ENCODE data around the gene LCN15. TPM values are rescaled to one million over a fixed set of nuclear protein-coding genes. Genes with fewer than 3 reads are reported as not detected.
A peak's percentile ranks its signal among the peaks of the same experiment; 100 is the strongest.
"Not testable (repeated sequence)": the region's sequence is repeated elsewhere in the genome, so short reads cannot be mapped to it uniquely, and the experiment has no call there.

Gene LCN15
- polyA plus RNA-seq, 4 donors: 0.46 to 38.5 (median 8.8) TPM

GRCh38 chr9:136774416-136775045 lies 10.2 kb upstream of the LCN15 start:
- no peak overlapping the region for H3K27ac ChIP-seq (ENCODE audit: low read depth in 1 of 3, low read length in 2 of 3)
- H3K36me3 ChIP-seq (ENCODE audit: control insufficient read depth in 3 of 3, insufficient read depth in 2 of 3, low read depth in 1 of 3, low read length in 3 of 3): no peaks in the 10 kb centered on the region
- peaks cover 1 to 22% of the 10 kb centered on the region in 2 donors for H3K9me3 ChIP-seq (ENCODE audit: control insufficient read depth in 2 of 2, insufficient read depth in 1 of 2, low read depth in 1 of 2, low read length in 1 of 2)
- H3K4me3 ChIP-seq (ENCODE audit: low read depth in 1 of 3, low read length in 3 of 3): no peak overlapping the region
- H3K27me3 ChIP-seq (ENCODE audit: control insufficient read depth in 3 of 3, insufficient read depth in 3 of 3, low read length in 3 of 3): no peaks in the 10 kb centered on the region
- WGBS, 3 donors: 88 to 94% (median 89%) methylated on average over 12 of the region's 12 CpGs
- H3K4me1 ChIP-seq (ENCODE audit: control insufficient read depth in 3 of 3, insufficient read depth in 2 of 3, low read depth in 1 of 3, low read length in 2 of 3): peaks cover 0 to 27% (median 0%) of the 10 kb centered on the region in 3 donors
- DNase-seq: no peak
- FAIRE-seq: no peak

GRCh38 chr9:136773386-136774044 lies 9.2 kb upstream of the LCN15 start:
- no peak overlapping the region for H3K4me3 ChIP-seq (ENCODE audit: low read depth in 1 of 3, low read length in 3 of 3)
- no peaks in the 10 kb centered on the region for H3K36me3 ChIP-seq (ENCODE audit: control insufficient read depth in 3 of 3, insufficient read depth in 2 of 3, low read depth in 1 of 3, low read length in 3 of 3)
- H3K27me3 ChIP-seq (ENCODE audit: control insufficient read depth in 3 of 3, insufficient read depth in 3 of 3, low read length in 3 of 3): no peaks in the 10 kb centered on the region
- 76 to 86% (median 84%) methylated on average over 7 of the region's 7 CpGs for WGBS, 3 donors
- H3K4me1 ChIP-seq (ENCODE audit: control insufficient read depth in 3 of 3, insufficient read depth in 2 of 3, low read depth in 1 of 3, low read length in 2 of 3): peaks cover 0 to 24% (median 0%) of the 10 kb centered on the region in 3 donors
- no peak for FAIRE-seq
- peaks cover 1 to 22% of the 10 kb centered on the region in 2 donors for H3K9me3 ChIP-seq (ENCODE audit: control insufficient read depth in 2 of 2, insufficient read depth in 1 of 2, low read depth in 1 of 2, low read length in 1 of 2)
- DNase-seq: no peak
- no peak overlapping the region for H3K27ac ChIP-seq (ENCODE audit: low read depth in 1 of 3, low read length in 2 of 3)

- H3K4me3 ChIP-seq (ENCODE audit: low read depth in 1 of 3, low read length in 3 of 3): no peak overlapping the region
- DNase-seq (no peak), FAIRE-seq (no peak)
- H3K9me3 ChIP-seq (ENCODE audit: control insufficient read depth in 2 of 2, insufficient read depth in 1 of 2, low read depth in 1 of 2, low read length in 1 of 2): peaks cover 1 to 26% of the 10 kb centered on the region in 2 donors
- no peaks in the 10 kb centered on the region for H3K27me3 ChIP-seq (ENCODE audit: control insufficient read depth in 3 of 3, insufficient read depth in 3 of 3, low read length in 3 of 3)
- no peak overlapping the region for H3K27ac ChIP-seq (ENCODE audit: low read depth in 1 of 3, low read length in 2 of 3)
- H3K36me3 ChIP-seq (ENCODE audit: control insufficient read depth in 3 of 3, insufficient read depth in 2 of 3, low read depth in 1 of 3, low read length in 3 of 3): no peaks in the 10 kb centered on the region
- peaks cover 0 to 10% (median 0%) of the 10 kb centered on the region in 3 donors for H3K4me1 ChIP-seq (ENCODE audit: control insufficient read depth in 3 of 3, insufficient read depth in 2 of 3, low read depth in 1 of 3, low read length in 2 of 3)
- 74 to 77% (median 74%) methylated on average over 3 of the region's 3 CpGs for WGBS, 3 donors
Measured at GRCh38 chr9:136771907-136772415, 7.6 kb upstream of the LCN15 start.

- H3K27ac ChIP-seq (ENCODE audit: low read depth in 1 of 3, low read length in 2 of 3): no peak overlapping the region
- FAIRE-seq (no peak), DNase-seq (peak in 1 of 2 donors; percentile 47)
- peaks cover 1 to 28% of the 10 kb centered on the region in 2 donors for H3K9me3 ChIP-seq (ENCODE audit: control insufficient read depth in 2 of 2, insufficient read depth in 1 of 2, low read depth in 1 of 2, low read length in 1 of 2)
- no peaks in the 10 kb centered on the region for H3K27me3 ChIP-seq (ENCODE audit: control insufficient read depth in 3 of 3, insufficient read depth in 3 of 3, low read length in 3 of 3)
- no peaks in the 10 kb centered on the region for H3K36me3 ChIP-seq (ENCODE audit: control insufficient read depth in 3 of 3, insufficient read depth in 2 of 3, low read depth in 1 of 3, low read length in 3 of 3)
- H3K4me1 ChIP-seq (ENCODE audit: control insufficient read depth in 3 of 3, insufficient read depth in 2 of 3, low read depth in 1 of 3, low read length in 2 of 3): peaks cover 0 to 8% (median 0%) of the 10 kb centered on the region in 3 donors
- 6 to 12% (median 10%) methylated on average over 11 to 16 of the region's 16 CpGs for WGBS, 3 donors
- H3K4me3 ChIP-seq (ENCODE audit: low read depth in 1 of 3, low read length in 3 of 3): no peak overlapping the region
Measured at GRCh38 chr9:136769710-136770191, 5.4 kb upstream of the LCN15 start.

GRCh38 chr9:136766410-136767120 lies 2.2 kb upstream of the LCN15 start:
- FAIRE-seq; H3K27ac ChIP-seq (ENCODE audit: low read depth in 1 of 3, low read length in 2 of 3): not testable (repeated sequence)

GRCh38 chr9:136765745-136766409 lies 1.6 kb upstream of the LCN15 start:
- H3K4me3 ChIP-seq (ENCODE audit: low read depth in 1 of 3, low read length in 3 of 3); H3K27me3 ChIP-seq (ENCODE audit: control insufficient read depth in 3 of 3, insufficient read depth in 3 of 3, low read length in 3 of 3); DNase-seq; FAIRE-seq; H3K36me3 ChIP-seq (ENCODE audit: control insufficient read depth in 3 of 3, insufficient read depth in 2 of 3, low read depth in 1 of 3, low read length in 3 of 3): not testable (repeated sequence)
- Histone ChIP-seq H3K4me1 (ENCODE audit: control insufficient read depth in 3 of 3, insufficient read depth in 2 of 3, low read depth in 1 of 3, low read length in 2 of 3) (peaks cover 0 to 20% (median 0%) of the 10 kb centered on the region in 3 donors), H3K27ac (ENCODE audit: low read depth in 1 of 3, low read length in 2 of 3) (peak overlapping the region in 1 of 3 donors; percentile 67), H3K9me3 (ENCODE audit: control insufficient read depth in 2 of 2, insufficient read depth in 1 of 2, low read depth in 1 of 2, low read length in 1 of 2) (peaks cover 0 to 11% of the 10 kb centered on the region in 2 donors)
- whole genome bisulfite sequencing, 3 donors: 24 to 69% (median 38%) methylated on average over 14 of the region's 14 CpGs

More at GRCh38 chr9:136766410-136767120, 2.2 kb upstream of the LCN15 start:
- DNase-seq: peak in 1 of 2 donors; percentile 73
- H3K4me3 ChIP-seq (ENCODE audit: low read depth in 1 of 3, low read length in 3 of 3); H3K27me3 ChIP-seq (ENCODE audit: control insufficient read depth in 3 of 3, insufficient read depth in 3 of 3, low read length in 3 of 3); H3K36me3 ChIP-seq (ENCODE audit: control insufficient read depth in 3 of 3, insufficient read depth in 2 of 3, low read depth in 1 of 3, low read length in 3 of 3): not testable (repeated sequence)
- peaks cover 0 to 11% of the 10 kb centered on the region in 2 donors for H3K9me3 ChIP-seq (ENCODE audit: control insufficient read depth in 2 of 2, insufficient read depth in 1 of 2, low read depth in 1 of 2, low read length in 1 of 2)
- 17 to 42% (median 32%) methylated on average over 12 to 18 of the region's 18 CpGs for WGBS, 3 donors
- peaks cover 0 to 20% (median 0%) of the 10 kb centered on the region in 3 donors for H3K4me1 ChIP-seq (ENCODE audit: control insufficient read depth in 3 of 3, insufficient read depth in 2 of 3, low read depth in 1 of 3, low read length in 2 of 3)

GRCh38 chr9:136765041-136765440 lies 723 bp upstream of the LCN15 start:
- H3K36me3 ChIP-seq (ENCODE audit: control insufficient read depth in 3 of 3, insufficient read depth in 2 of 3, low read depth in 1 of 3, low read length in 3 of 3): no peaks in the 10 kb centered on the region
- peaks cover 0 to 11% of the 10 kb centered on the region in 2 donors for H3K9me3 ChIP-seq (ENCODE audit: control insufficient read depth in 2 of 2, insufficient read depth in 1 of 2, low read depth in 1 of 2, low read length in 1 of 2)
- H3K27me3 ChIP-seq (ENCODE audit: control insufficient read depth in 3 of 3, insufficient read depth in 3 of 3, low read length in 3 of 3): no peaks in the 10 kb centered on the region
- 49 to 84% (median 68%) methylated on average over 14 of the region's 14 CpGs for WGBS, 3 donors
- DNase-seq (peak in 1 of 2 donors; percentile 49), FAIRE-seq (no peak)
- no peak overlapping the region for H3K27ac ChIP-seq (ENCODE audit: low read depth in 1 of 3, low read length in 2 of 3)
- H3K4me3 ChIP-seq (ENCODE audit: low read depth in 1 of 3, low read length in 3 of 3): no peak overlapping the region
- peaks cover 0 to 20% (median 0%) of the 10 kb centered on the region in 3 donors for H3K4me1 ChIP-seq (ENCODE audit: control insufficient read depth in 3 of 3, insufficient read depth in 2 of 3, low read depth in 1 of 3, low read length in 2 of 3)

- Histone ChIP-seq H3K4me1 (ENCODE audit: control insufficient read depth in 3 of 3, insufficient read depth in 2 of 3, low read depth in 1 of 3, low read length in 2 of 3) (peaks cover 0 to 17% (median 0%) of the 10 kb centered on the region in 3 donors), H3K9me3 (ENCODE audit: control insufficient read depth in 2 of 2, insufficient read depth in 1 of 2, low read depth in 1 of 2, low read length in 1 of 2) (peaks cover 0 to 11% of the 10 kb centered on the region in 2 donors), H3K36me3 (ENCODE audit: control insufficient read depth in 3 of 3, insufficient read depth in 2 of 3, low read depth in 1 of 3, low read length in 3 of 3) (no peaks in the 10 kb centered on the region), H3K27ac (ENCODE audit: low read depth in 1 of 3, low read length in 2 of 3) (no peak overlapping the region), H3K27me3 (ENCODE audit: control insufficient read depth in 3 of 3, insufficient read depth in 3 of 3, low read length in 3 of 3) (no peaks in the 10 kb centered on the region), H3K4me3 (ENCODE audit: low read depth in 1 of 3, low read length in 3 of 3) (no peak overlapping the region)
- DNase-seq: no peak
- no peak for FAIRE-seq
- 85 to 87% (median 86%) methylated on average over 14 of the region's 14 CpGs for WGBS, 3 donors
Measured at GRCh38 chr9:136763649-136764035, 676 bp downstream of the LCN15 start.
